DMS53 (cell line): ENCODE data around the gene FUT2.
A peak's percentile ranks its signal among the peaks of the same experiment; 100 is the strongest.
"Not testable (repeated sequence)": the region's sequence is repeated elsewhere in the genome, so short reads cannot be mapped to it uniquely, and the experiment has no call there.

Experiments
- DNase-seq: peaks from one replicate; lab custom pipeline; 2025; lab: John Stamatoyannopoulos, UW

FUT2 gene

GRCh38 chr19:48695743-48696352 lies at the start of gene FUT2:
FUT2 (plus strand) TSS chr19:48695971; CDS start chr19:48702957, 6,986 bp downstream.
- DNase-seq = peak; percentile 89

- peak; percentile 96 for DNase-seq
Measured at GRCh38 chr19:48646001-48646721, 49.6 kb upstream of the FUT2 start, which contains the start of gene CA11. CA11 (minus strand) TSS chr19:48646187; CDS start chr19:48645632, 555 bp downstream.

- no peak for DNase-seq
Measured at GRCh38 chr19:48646722-48647216, 49.0 kb upstream of the FUT2 start.

- DNase-seq = no peak
Measured at GRCh38 chr19:48648134-48648533, 47.6 kb upstream of the FUT2 start.

- no peak for DNase-seq
Measured at GRCh38 chr19:48650974-48651682, 44.6 kb upstream of the FUT2 start.

- no peak for DNase-seq
Measured at GRCh38 chr19:48651683-48652048, 44.1 kb upstream of the FUT2 start.

- DNase-seq = peak; percentile 34
Measured at GRCh38 chr19:48654299-48655059, 41.3 kb upstream of the FUT2 start.

- no peak for DNase-seq
Measured at GRCh38 chr19:48656840-48657474, 38.8 kb upstream of the FUT2 start.

GRCh38 chr19:48657828-48658227 lies 37.9 kb upstream of the FUT2 start:
- DNase-seq = not testable (repeated sequence)

- DNase-seq = no peak
Measured at GRCh38 chr19:48658483-48658882, 37.3 kb upstream of the FUT2 start.

- peak; percentile 40 for DNase-seq
Measured at GRCh38 chr19:48659768-48660167, 36.0 kb upstream of the FUT2 start.

- peak; percentile 97 for DNase-seq
Measured at GRCh38 chr19:48660852-48661710, 34.7 kb upstream of the FUT2 start.

GRCh38 chr19:48661711-48662090 lies 34.1 kb upstream of the FUT2 start:
- no peak for DNase-seq

- no peak for DNase-seq
Measured at GRCh38 chr19:48663667-48664066, 32.1 kb upstream of the FUT2 start.

- DNase-seq = no peak
Measured at GRCh38 chr19:48664476-48664875, 31.3 kb upstream of the FUT2 start.

GRCh38 chr19:48665786-48666185 lies 30.0 kb upstream of the FUT2 start:
- DNase-seq = no peak

- DNase-seq = no peak
Measured at GRCh38 chr19:48668332-48668731, 27.4 kb upstream of the FUT2 start.

- DNase-seq = no peak
Measured at GRCh38 chr19:48668761-48669160, 27.0 kb upstream of the FUT2 start.

- no peak for DNase-seq
Measured at GRCh38 chr19:48669903-48670668, 25.7 kb upstream of the FUT2 start.
